Erythroblast (primary cell): ENCODE measurements around the gene NIPBL.

Source experiments
- DNase-seq, 2 experiments: peaks; one replicate each; lab custom pipeline; 2025; lab: John Stamatoyannopoulos, UW
- GATA1 ChIP-seq: IDR thresholded peaks from 2 replicates; pipeline ENCODE4 v1.6.1; 2011; ENCODE audit warnings: low read depth, mild to moderate bottlenecking, control low read depth, low read length, moderate library complexity
- POLR2A ChIP-seq: IDR thresholded peaks from 2 replicates; pipeline ENCODE4 v1.6.1; 2011; ENCODE audit warnings: mild to moderate bottlenecking, low read length

NIPBL gene

GRCh38 chr5:37110135-37110534 lies 233.6 kb downstream of the NIPBL start:
- DNase-seq, result no peak
- no peak for TF ChIP-seq GATA1
- no peak for TF ChIP-seq POLR2A

GRCh38 chr5:37111426-37112382 lies 235.1 kb downstream of the NIPBL start:
- DNase-seq, result no peak

GRCh38 chr5:37112383-37112991 lies 235.9 kb downstream of the NIPBL start:
- TF ChIP-seq POLR2A (no peak), GATA1 (no peak)
- no peak for DNase-seq

More at GRCh38 chr5:37111426-37112382, 235.1 kb downstream of the NIPBL start:
- TF ChIP-seq POLR2A (no peak), GATA1 (no peak)
